H1 (cell line): Measurements from ENCODE around the gene PRSS48. TPM values are rescaled to one million over a fixed set of nuclear protein-coding genes. Genes with fewer than 3 reads are reported as not detected.

Experiments
- CTCF ChIA-PET: fragments of 300-600 bp; sonication (Branson Sonifier 250); formaldehyde crosslinking; loops from one replicate; lab custom pipeline; 2021; ENCODE audit not compliant: partially characterized antibody; lab: Charles Lee
- POLR2A ChIA-PET: fragments of 300-600 bp; sonication (Branson Sonifier 250); formaldehyde crosslinking; loops from one replicate; lab custom pipeline; 2021; ENCODE audit warnings: inconsistent platforms; ENCODE audit not compliant: partially characterized antibody; lab: Charles Lee
- DNase-seq, 2 experiments: peaks; one replicate each; pipeline versions ENCODE4 v3.0.0 to v3.0.0-alpha.2; 2010 to 2022; ENCODE audit warnings: low spot score in 2 of 2, low read depth in 1 of 2, mixed read lengths in 1 of 2
- FAIRE-seq: peaks from 2 replicates; lab custom pipeline; 2011; peaks lifted over from hg19 to GRCh38; lab: Jason Lieb, UNC
- H2AFZ ChIP-seq: 2 replicates; pipeline ENCODE4 v1.8.1; 2012; ENCODE audit warnings: low read length, inconsistent platforms
- H2AK5ac ChIP-seq: 2 replicates; pipeline ENCODE4 v1.6.1; 2013; ENCODE audit warnings: low read depth, low read length
- H2BK120ac ChIP-seq: replicated peaks from 2 replicates; pipeline ENCODE3; 2013; ENCODE audit warnings: low read depth, low read length, inconsistent platforms
- H2BK12ac ChIP-seq: 2 replicates; pipeline ENCODE4 v1.6.1; 2013; ENCODE audit warnings: low read depth, low read length
- H2BK15ac ChIP-seq: 2 replicates; pipeline ENCODE4 v1.6.1; 2013; ENCODE audit warnings: low read length
- H2BK20ac ChIP-seq: 2 replicates; pipeline ENCODE4 v1.6.1; 2013; ENCODE audit warnings: low read length
- H2BK5ac ChIP-seq: 2 replicates; pipeline ENCODE4 v1.6.1; 2013; ENCODE audit warnings: low read depth, low read length
- H3K14ac ChIP-seq: 2 replicates; pipeline ENCODE4 v1.6.1; 2013; ENCODE audit warnings: inconsistent platforms; ENCODE audit not compliant: insufficient read length
- H3K18ac ChIP-seq: 2 replicates; pipeline ENCODE4 v1.6.1; 2013; ENCODE audit warnings: low read length; ENCODE audit errors: extremely low read depth
- H3K23ac ChIP-seq: 2 replicates; pipeline ENCODE4 v1.6.1; 2013; ENCODE audit warnings: inconsistent platforms; ENCODE audit not compliant: insufficient read length
- H3K23me2 ChIP-seq: 2 replicates; pipeline ENCODE4 v1.6.1; 2013; ENCODE audit warnings: low read depth, low read length
- H3K27ac ChIP-seq: 2 replicates; pipeline ENCODE4 v1.6.1; 2011; ENCODE audit warnings: low read depth, low read length, inconsistent platforms
- H3K27me3 ChIP-seq, 4 experiments: replicated peaks in 1 of 4; 1 replicate in 1 of 4; 2 replicates in 3 of 4; pipeline versions ENCODE4 v1.6.1 to v1.8.1; 2011 to 2013; ENCODE audit warnings: low read length in 3 of 4, mild to moderate bottlenecking in 3 of 4, inconsistent platforms in 2 of 4, mixed read lengths in 2 of 4, moderate library complexity in 1 of 4; ENCODE audit not compliant: control insufficient read depth in 3 of 4, insufficient read depth in 3 of 4; ENCODE audit errors: extremely low read depth in 1 of 4
- H3K36me3 ChIP-seq, 4 experiments: 2 replicates each; pipeline versions ENCODE4 v1.6.1 to v1.8.1; 2011 to 2013; ENCODE audit warnings: mild to moderate bottlenecking in 4 of 4, low read length in 3 of 4, moderate library complexity in 2 of 4, control low read depth in 1 of 4, inconsistent platforms in 1 of 4; ENCODE audit not compliant: insufficient read depth in 4 of 4, control insufficient read depth in 2 of 4
- H3K4ac ChIP-seq: replicated peaks from 2 replicates; pipeline ENCODE3; 2013; ENCODE audit warnings: low read length, low read depth, mixed read lengths, inconsistent platforms; ENCODE audit not compliant: insufficient read length
- H3K4me1 ChIP-seq, 4 experiments: replicated peaks in 1 of 4; 1 replicate in 1 of 4; 2 replicates in 3 of 4; pipeline versions ENCODE4 v1.6.1 to v1.8.1; 2011 to 2013; ENCODE audit warnings: low read length in 3 of 4, inconsistent platforms in 2 of 4, mixed read lengths in 1 of 4; ENCODE audit not compliant: insufficient read depth in 4 of 4, control insufficient read depth in 3 of 4
- H3K4me2 ChIP-seq, 2 experiments: 2 replicates each; pipeline versions ENCODE4 v1.6.1 to v1.8.1; 2011 to 2013; ENCODE audit warnings: low read depth in 2 of 2, low read length in 2 of 2, control low read depth in 1 of 2, inconsistent platforms in 1 of 2, mild to moderate bottlenecking in 1 of 2; ENCODE audit not compliant: insufficient read depth in 1 of 2
- H3K4me3 ChIP-seq, 4 experiments: fragments of 200-600, 300-600 bp in 1 of 4; sonication (generic), shearing (Covaris generic), sonication (Bioruptor Twin) in 1 of 4; 2 replicates each; pipeline versions ENCODE4 v1.5.1 to v1.8.1; 2011 to 2016; ENCODE audit warnings: low read length in 4 of 4, low read depth in 3 of 4, control low read depth in 2 of 4, inconsistent platforms in 2 of 4, mild to moderate bottlenecking in 2 of 4, mixed read lengths in 1 of 4, moderate library complexity in 1 of 4; ENCODE audit not compliant: insufficient read depth in 2 of 4; ENCODE audit errors: extremely low read depth in 1 of 4
- H3K56ac ChIP-seq: replicated peaks from 2 replicates; pipeline ENCODE3; 2013; ENCODE audit warnings: low read depth, mild to moderate bottlenecking, mixed read lengths, low read length, inconsistent platforms; ENCODE audit not compliant: insufficient read length
- H3K79me1 ChIP-seq: 2 replicates; pipeline ENCODE4 v1.6.1; 2013; ENCODE audit warnings: low read depth, low read length, control low read depth
- H3K79me2 ChIP-seq, 2 experiments: 2 replicates each; pipeline versions ENCODE4 v1.6.1 to v1.8.1; 2012 to 2013; ENCODE audit warnings: low read length in 2 of 2, mild to moderate bottlenecking in 2 of 2, inconsistent platforms in 1 of 2; ENCODE audit not compliant: insufficient read depth in 2 of 2, control insufficient read depth in 1 of 2
- H3K9ac ChIP-seq, 4 experiments: replicated peaks in 1 of 4; 1 replicate in 1 of 4; 2 replicates in 3 of 4; pipeline versions ENCODE4 v1.6.1 to v1.8.1; 2011 to 2013; ENCODE audit warnings: low read depth in 3 of 4, low read length in 3 of 4, control low read depth in 2 of 4, mild to moderate bottlenecking in 2 of 4, moderate library complexity in 2 of 4, inconsistent platforms in 1 of 4; ENCODE audit errors: extremely low read depth in 1 of 4
- H3K9me3 ChIP-seq, 2 experiments: 2 replicates each; pipeline versions ENCODE4 v1.6.1 to v1.8.1; 2012 to 2013; ENCODE audit warnings: mild to moderate bottlenecking in 2 of 2, moderate library complexity in 2 of 2, control low read depth in 1 of 2, inconsistent platforms in 1 of 2, low read depth in 1 of 2, low read length in 1 of 2, mixed read lengths in 1 of 2; ENCODE audit not compliant: insufficient read depth in 2 of 2
- H4K20me1 ChIP-seq, 2 experiments: replicated peaks in 1 of 2; 2 replicates each; pipeline versions ENCODE3 to v1.8.1; 2011 to 2013; ENCODE audit warnings: inconsistent platforms in 2 of 2, low read length in 2 of 2, mild to moderate bottlenecking in 1 of 2; ENCODE audit not compliant: insufficient read depth in 2 of 2, control insufficient read depth in 1 of 2
- H4K5ac ChIP-seq: 2 replicates; pipeline ENCODE4 v1.6.1; 2013; ENCODE audit warnings: low read length, low read depth, mixed read lengths, inconsistent platforms; ENCODE audit not compliant: insufficient read length
- H4K8ac ChIP-seq: 2 replicates; pipeline ENCODE4 v1.8.0; 2013; ENCODE audit warnings: mild to moderate bottlenecking, moderate library complexity, low read length, inconsistent platforms; ENCODE audit not compliant: insufficient read depth; ENCODE audit errors: extremely low read depth
- H4K91ac ChIP-seq: replicated peaks from 2 replicates; pipeline ENCODE3; 2013; ENCODE audit warnings: low read length, mixed read lengths, inconsistent platforms; ENCODE audit not compliant: insufficient read length
- WGBS, 2 experiments: shearing (Covaris generic) in 1 of 2; methylation state at CpG; one replicate each; pipeline versions ENCODE4 v1.1.6 to v1.1.7; 2013 to 2015; ENCODE audit warnings: low lambda C conversion rate in 2 of 2, mixed read lengths in 2 of 2, inconsistent platforms in 1 of 2, low coverage in 1 of 2, missing lambda C conversion rate in 1 of 2; ENCODE audit not compliant: insufficient replicate concordance in 2 of 2, insufficient coverage in 1 of 2, insufficient read length in 1 of 2; ENCODE audit errors: extremely low coverage in 1 of 2, missing lambda C conversion rate in 1 of 2; 5-methylcytosine and 5-hydroxymethylcytosine counted together
- polyA plus RNA-seq, 7 experiments: library from polyadenylated mRNA; depleted of rRNA in 3 of 7; stranded (reverse) in 5 of 7; unstranded in 2 of 7; fragments of >200 nt in 5 of 7; fragments of 200-250 nt in 2 of 7; gene quantifications; 1 replicate in 5 of 7; 2 replicates in 1 of 7; 4 replicates in 1 of 7; pipeline versions ENCODE4 v1.2.1 to v1.2.3, GENCODE V29; 2011 to 2013; ENCODE audit warnings: missing spikeins in 2 of 7, mixed read lengths in 2 of 7
- total RNA-seq: library from RNA; stranded (reverse); fragmentation: NEBNext Ultra II Directional; extraction: Animal tissue kit (Norgen Biotek cat#: 25700); gene quantifications from 2 replicates; pipeline ENCODE4 v1.2.1, GENCODE V29; 2021

Gene PRSS48
- total and polyA plus RNA-seq, 2 of the 8 experiments (the other 6 are each of a cell fraction or from before 2014, with no cell fraction given) = not detected

DNA sequence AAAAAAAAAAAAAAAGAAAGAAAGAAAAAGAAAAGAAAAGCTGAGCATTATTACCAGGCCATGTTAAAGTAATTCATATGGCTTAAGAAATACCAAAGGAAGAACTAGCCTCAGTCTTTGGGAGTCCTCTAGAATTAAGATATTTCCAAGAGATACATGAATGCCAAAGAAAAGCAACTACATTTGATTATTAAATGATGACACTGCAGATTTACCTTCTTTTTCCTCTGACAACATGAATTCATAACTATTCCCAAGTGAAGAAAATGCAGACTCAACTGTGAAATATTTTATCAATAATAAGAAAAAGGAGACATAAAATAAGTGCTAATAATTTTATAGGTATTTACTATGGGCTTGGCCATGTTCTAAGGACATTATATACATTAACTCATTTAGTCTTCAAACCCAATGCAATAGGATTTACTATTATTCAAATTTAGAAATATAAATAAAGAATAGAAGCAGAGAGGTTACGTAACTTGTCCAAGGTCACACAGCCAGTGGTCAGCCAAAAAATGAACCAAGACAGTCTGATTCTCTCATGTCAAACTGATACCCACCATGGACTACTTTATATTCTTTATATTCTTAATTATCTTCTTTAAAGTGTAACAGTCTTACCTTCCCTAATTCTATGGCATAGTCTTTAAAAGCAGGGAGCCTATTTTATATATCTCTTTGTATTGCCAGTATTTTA lies 41.5 kb downstream of the PRSS48 start:
- Histone ChIP-seq H3K56ac (no peak overlapping the region), H4K5ac (no peak overlapping the region), H2AK5ac (no peak overlapping the region), H3K4me1 (peaks cover 0 to 11% (median 3%) of the 10 kb centered on the region in 4 experiments; a peak in 4 of 7 replicates), H2BK15ac (no peak overlapping the region), H3K4me3 (no peak overlapping the region), H3K18ac (no peak overlapping the region), H3K79me2 (peaks cover 7 to 96% of the 10 kb centered on the region in 2 experiments; a peak in 3 of 4 replicates), H3K4me2 (no peak overlapping the region), H3K27ac (no peak overlapping the region), H4K20me1 (peaks cover 0 to 3% of the 10 kb centered on the region in 2 experiments), H3K9ac (no peak overlapping the region), H3K79me1 (peaks cover 4% of the 10 kb centered on the region; the same call in 1 of the 2 replicates), H2BK120ac (no peak overlapping the region), H3K9me3 (no peaks in the 10 kb centered on the region), H2BK5ac (no peak overlapping the region), H3K14ac (no peak overlapping the region), H3K23ac (no peak overlapping the region), H3K23me2 (no peaks in the 10 kb centered on the region), H4K91ac (no peak overlapping the region), H4K8ac (no peak overlapping the region), H2AFZ (no peak overlapping the region), H2BK12ac (no peak overlapping the region), H2BK20ac (no peak overlapping the region), H3K36me3 (no peaks in the 10 kb centered on the region; a peak in 1 of 8 replicates), H3K4ac (no peak overlapping the region), H3K27me3 (no peaks in the 10 kb centered on the region)
- FAIRE-seq = no peak
- ChIA-PET POLR2A (interaction anchor here (1.3 to 2.0 kb wide), 3 partner anchors 9 to 145 kb away, joined by 3 to 5 read pairs (median 4); partner anchors contain the start of gene FHIP1A), CTCF (interaction anchor here (0.6 to 1.5 kb wide), 3 partner anchors 15 to 87 kb away, joined by 3 to 5 read pairs (median 3); no protein-coding TSS in a partner anchor)
- DNase-seq = no peak
- 96% methylated on average over 1 of the region's 1 CpG; no CpG with 5 or more reads in 1 of the 2 experiments for WGBS, 2 experiments
